GM21515 (cell line): ENCODE measurements around the gene CDH4.
"Not testable (repeated sequence)": the region's sequence is repeated elsewhere in the genome, so short reads cannot be mapped to it uniquely, and the experiment has no call there.

Experiments
- ATAC-seq: cut with Tn5 transposase; IDR thresholded peaks from one replicate; pipeline ENCODE4 v1.9.1; 2021; ENCODE audit not compliant: unreplicated experiment

Gene CDH4

GRCh38 chr20:61956396-61957342 is 704.6 kb downstream of the CDH4 start:
- ATAC-seq: no peak

GRCh38 chr20:61957961-61958715 is 706.1 kb downstream of the CDH4 start:
- ATAC-seq: no peak

- ATAC-seq: no peak
These were observed 707.0 kb downstream of the CDH4 start for GRCh38 chr20:61958773-61959700.

- ATAC-seq: no peak
These were observed 708.8 kb downstream of the CDH4 start for GRCh38 chr20:61960836-61961235.

- no peak for ATAC-seq
These were observed 711.1 kb downstream of the CDH4 start for GRCh38 chr20:61963149-61963548.

GRCh38 chr20:61963885-61964674 is 712.0 kb downstream of the CDH4 start:
- no peak for ATAC-seq

- ATAC-seq: no peak
These were observed 712.9 kb downstream of the CDH4 start for GRCh38 chr20:61964675-61965605.

- ATAC-seq: no peak
These were observed 713.8 kb downstream of the CDH4 start for GRCh38 chr20:61965606-61966491.

- no peak for ATAC-seq
These were observed 714.6 kb downstream of the CDH4 start for GRCh38 chr20:61966492-61967244.

- ATAC-seq: no peak
These were observed 715.2 kb downstream of the CDH4 start for GRCh38 chr20:61967300-61967699.

GRCh38 chr20:61968036-61968810 is 716.2 kb downstream of the CDH4 start:
- no peak for ATAC-seq

- no peak for ATAC-seq
These were observed 716.9 kb downstream of the CDH4 start for GRCh38 chr20:61968932-61969331.

- no peak for ATAC-seq
These were observed 717.7 kb downstream of the CDH4 start for GRCh38 chr20:61969806-61970205.

GRCh38 chr20:61970357-61970756 is 718.3 kb downstream of the CDH4 start:
- ATAC-seq: no peak

GRCh38 chr20:61971595-61971994 is 719.5 kb downstream of the CDH4 start:
- ATAC-seq: not testable (repeated sequence)

GRCh38 chr20:61972636-61973508 is 720.8 kb downstream of the CDH4 start:
- no peak for ATAC-seq
